HG03457 (cell line): Measurements from ENCODE around the gene C6orf52.
"Not testable (repeated sequence)": the region's sequence is repeated elsewhere in the genome, so short reads cannot be mapped to it uniquely, and the experiment has no call there.

Source experiments
- ATAC-seq: cut with Tn5 transposase; IDR thresholded peaks from one replicate; pipeline ENCODE4 v1.9.1; 2021; ENCODE audit warnings: moderate number of reproducible peaks; ENCODE audit not compliant: unreplicated experiment

Gene C6orf52

GRCh38 chr6:10696655-10697054, 2.2 kb upstream of the C6orf52 start:
- ATAC-seq: no peak

- ATAC-seq: no peak
Observed at GRCh38 chr6:10695086-10695657, 756 bp upstream of the C6orf52 start.

- no peak for ATAC-seq
Observed at GRCh38 chr6:10692965-10693538, 1.4 kb downstream of the C6orf52 start.

- no peak for ATAC-seq
Observed at GRCh38 chr6:10690651-10691445, 3.6 kb downstream of the C6orf52 start.

DNA sequence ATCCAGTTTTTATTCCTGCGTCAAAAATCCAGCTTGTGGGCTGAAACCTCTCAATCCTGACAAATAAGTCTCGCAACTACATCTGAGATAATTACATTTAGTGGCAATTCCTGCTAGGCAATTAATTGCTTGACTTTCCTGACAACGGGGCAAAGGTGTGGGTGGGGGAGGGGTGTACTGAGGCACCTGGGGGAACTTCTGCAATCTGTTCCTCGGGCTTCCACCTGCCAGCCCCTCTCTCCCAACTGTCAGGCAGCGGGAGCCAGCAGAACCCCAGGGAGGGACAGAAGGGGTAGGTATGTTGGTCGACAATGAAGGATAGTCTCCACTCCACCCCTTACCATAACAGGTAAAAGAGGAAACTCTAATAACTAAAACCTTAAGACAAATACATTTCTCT, 6.8 kb downstream of the C6orf52 start:
- no peak for ATAC-seq

DNA sequence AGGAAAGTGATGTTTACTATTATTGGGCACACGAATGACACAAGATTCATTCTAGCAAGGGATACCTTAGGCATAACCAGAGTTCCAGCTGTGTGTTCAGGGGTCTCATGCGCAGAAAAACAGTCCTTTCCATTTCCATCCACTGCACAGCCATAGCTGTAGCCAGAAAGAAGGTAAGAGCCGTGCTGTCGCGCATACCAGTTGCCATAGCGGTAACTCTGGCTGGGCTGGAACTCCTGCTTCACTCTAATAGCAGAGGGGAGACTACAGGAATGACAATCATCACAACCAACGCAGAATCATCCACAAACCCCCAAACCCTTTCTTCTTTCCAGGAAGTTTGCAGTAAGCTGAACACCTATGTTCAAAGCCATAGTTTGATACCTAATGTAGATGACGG, 7.5 kb downstream of the C6orf52 start:
- no peak for ATAC-seq

DNA sequence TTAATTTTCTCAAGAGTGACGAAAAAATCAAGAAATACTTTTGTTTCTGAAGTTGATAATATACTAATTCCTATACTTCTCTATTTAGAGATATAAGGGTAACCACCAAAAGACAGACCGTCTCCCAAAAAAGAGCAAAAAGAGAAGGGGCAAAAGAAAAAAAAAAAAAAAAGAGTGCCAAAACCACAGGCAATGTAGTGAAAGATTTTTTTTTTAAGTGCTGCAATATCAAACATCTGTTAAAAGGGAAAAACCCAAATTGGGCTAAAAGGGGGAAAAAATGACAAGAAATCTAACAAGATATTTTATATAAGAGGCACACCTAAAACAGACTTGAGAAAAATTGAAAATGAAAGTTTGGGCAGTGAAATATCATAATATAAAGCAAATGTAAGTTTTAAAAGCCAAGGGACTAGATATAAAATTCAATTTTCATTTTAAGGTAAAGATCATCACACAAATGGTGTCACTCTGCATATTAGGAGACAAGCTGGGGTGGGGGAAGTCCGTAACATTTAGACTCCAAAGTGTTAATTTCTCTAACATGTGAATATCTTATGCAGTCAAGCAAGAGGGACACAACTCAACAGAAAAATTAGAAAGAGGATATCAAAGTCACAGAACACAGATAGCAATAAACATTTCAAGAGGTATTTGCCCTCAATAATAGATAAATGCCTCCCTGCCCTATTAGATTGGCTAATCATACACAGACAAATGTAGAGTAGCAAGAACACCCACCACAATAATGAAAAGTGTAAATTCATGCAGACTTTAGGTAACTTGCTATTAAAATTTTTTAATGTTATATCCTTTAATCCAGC, 9.1 kb downstream of the C6orf52 start:
- no peak for ATAC-seq

DNA sequence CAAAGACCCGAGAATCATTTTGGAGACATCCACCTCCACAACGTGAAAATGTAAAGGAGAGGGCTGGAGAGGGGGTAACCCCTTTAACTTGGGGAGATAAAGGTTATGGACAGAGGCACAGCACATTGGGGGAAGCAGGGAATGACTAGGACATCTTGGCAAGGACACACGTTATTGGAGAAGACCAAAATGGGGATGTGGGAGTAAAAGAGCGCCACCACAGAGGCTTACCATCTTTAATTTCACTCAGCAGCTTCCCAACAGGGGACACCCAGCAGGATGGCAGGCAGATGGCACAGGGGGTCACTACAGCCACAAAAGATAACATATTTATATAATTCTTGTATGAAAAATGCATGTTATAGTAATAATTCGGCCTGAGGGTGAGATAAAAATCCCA, 9.8 kb downstream of the C6orf52 start:
- ATAC-seq: no peak

- ATAC-seq: no peak
Observed at GRCh38 chr6:10682355-10682988, 11.9 kb downstream of the C6orf52 start.

- no peak for ATAC-seq
Observed at GRCh38 chr6:10681795-10682194, 12.6 kb downstream of the C6orf52 start.

DNA sequence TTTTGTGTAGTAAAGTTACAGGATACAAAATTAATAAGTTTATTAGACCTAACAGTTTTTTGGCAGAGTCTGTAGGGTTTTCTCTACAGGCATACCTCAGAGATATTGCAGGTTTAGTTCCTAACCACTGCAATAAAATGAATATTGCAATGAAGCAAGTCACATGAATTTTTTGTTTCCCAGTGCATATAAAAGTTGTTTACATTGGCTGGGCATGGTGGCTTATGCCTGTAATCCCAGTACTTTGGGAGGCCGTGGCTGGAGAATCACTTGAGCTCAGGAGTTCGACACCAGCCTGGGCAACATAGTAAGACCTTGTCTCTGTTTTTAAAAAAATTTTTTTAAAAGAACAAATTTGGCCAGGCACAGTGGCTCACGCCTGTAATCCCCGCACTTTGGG, 16.0 kb downstream of the C6orf52 start:
- ATAC-seq: no peak

DNA sequence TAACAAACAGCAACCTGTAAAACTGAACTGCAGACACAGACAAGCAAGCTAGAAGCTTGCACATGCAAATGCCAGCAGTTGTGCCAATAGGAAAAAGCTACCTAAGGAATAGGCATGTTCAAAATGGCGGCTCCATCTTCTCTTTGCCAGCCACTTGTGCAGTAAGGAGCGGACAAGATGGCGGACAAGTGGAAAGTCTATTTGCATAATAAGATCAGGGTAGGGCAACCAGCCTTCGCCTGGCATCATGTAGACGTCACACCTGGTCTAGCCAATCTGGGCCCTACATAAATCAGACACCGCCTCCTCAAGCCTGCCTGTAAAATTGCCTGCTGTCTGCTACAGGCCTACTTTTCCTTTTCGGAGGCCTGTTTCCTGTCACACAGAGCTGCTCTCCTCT, 18.0 kb downstream of the C6orf52 start:
- no peak for ATAC-seq

GRCh38 chr6:10668126-10668917, 26.1 kb downstream of the C6orf52 start:
- ATAC-seq: no peak

DNA sequence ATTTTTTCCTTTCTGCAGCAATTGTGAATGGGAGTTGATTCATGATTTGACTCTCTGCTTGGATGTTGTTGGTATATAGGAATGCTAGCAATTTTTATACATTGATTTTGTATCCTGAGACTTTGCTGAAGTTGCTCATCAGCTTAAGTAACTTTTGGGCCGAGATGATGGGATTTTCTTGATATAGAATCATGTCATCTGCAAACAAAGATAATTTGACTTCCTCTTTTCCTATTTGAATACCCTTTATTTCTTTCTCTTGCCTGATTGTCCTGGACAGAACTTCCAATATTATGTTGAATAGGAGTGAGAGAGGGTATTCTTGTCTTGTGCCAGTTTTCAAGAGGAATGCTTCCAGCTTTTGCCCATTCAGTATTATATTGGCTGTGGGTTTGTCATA, 28.8 kb downstream of the C6orf52 start:
- not testable (repeated sequence) for ATAC-seq

GRCh38 chr6:10662742-10663141, 31.7 kb downstream of the C6orf52 start:
- no peak for ATAC-seq

DNA sequence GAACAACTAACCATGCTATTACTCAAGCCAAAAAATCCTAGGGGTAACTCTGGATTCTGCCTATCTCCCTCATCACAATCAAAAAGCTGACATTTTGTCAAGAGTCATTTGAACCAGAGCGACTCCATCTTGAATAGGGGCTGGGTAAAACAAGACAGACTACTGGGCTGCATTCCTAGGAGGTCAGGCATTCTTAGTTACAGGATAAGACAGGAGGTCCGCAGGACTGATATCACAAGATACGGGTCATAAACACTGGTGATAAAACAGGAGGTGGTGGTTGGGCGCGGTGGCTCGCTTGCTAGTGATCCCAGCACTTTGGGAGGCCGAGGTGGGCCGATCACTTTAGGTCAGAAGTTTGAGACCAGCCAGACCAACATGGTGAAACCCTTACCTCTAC, 32.2 kb downstream of the C6orf52 start:
- ATAC-seq: no peak

GRCh38 chr6:10660431-10661191, 33.8 kb downstream of the C6orf52 start:
- ATAC-seq: not testable (repeated sequence)

GRCh38 chr6:10659699-10660348, 34.6 kb downstream of the C6orf52 start:
- no peak for ATAC-seq
